ENCODE measurements around the gene LRCH1. TPM values are rescaled to one million over a fixed set of nuclear protein-coding genes. Genes with fewer than 3 reads are reported as not detected.
"Not testable (repeated sequence)": the region's sequence is repeated elsewhere in the genome, so short reads cannot be mapped to it uniquely, and the experiment has no call there.

Gene LRCH1, protein sequence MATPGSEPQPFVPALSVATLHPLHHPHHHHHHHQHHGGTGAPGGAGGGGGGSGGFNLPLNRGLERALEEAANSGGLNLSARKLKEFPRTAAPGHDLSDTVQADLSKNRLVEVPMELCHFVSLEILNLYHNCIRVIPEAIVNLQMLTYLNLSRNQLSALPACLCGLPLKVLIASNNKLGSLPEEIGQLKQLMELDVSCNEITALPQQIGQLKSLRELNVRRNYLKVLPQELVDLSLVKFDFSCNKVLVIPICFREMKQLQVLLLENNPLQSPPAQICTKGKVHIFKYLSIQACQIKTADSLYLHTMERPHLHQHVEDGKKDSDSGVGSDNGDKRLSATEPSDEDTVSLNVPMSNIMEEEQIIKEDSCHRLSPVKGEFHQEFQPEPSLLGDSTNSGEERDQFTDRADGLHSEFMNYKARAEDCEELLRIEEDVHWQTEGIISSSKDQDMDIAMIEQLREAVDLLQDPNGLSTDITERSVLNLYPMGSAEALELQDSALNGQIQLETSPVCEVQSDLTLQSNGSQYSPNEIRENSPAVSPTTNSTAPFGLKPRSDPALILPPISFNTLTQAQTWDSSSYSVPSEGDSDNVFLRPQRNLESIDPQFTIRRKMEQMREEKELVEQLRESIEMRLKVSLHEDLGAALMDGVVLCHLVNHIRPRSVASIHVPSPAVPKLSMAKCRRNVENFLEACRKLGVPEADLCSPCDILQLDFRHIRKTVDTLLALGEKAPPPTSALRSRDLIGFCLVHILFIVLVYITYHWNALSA
- polyA plus RNA-seq (ENCODE audit: insufficient read length in 3 of 3), result 10 to 100 TPM; 30.8 to 35.4 (median 33.6) TPM

DNA sequence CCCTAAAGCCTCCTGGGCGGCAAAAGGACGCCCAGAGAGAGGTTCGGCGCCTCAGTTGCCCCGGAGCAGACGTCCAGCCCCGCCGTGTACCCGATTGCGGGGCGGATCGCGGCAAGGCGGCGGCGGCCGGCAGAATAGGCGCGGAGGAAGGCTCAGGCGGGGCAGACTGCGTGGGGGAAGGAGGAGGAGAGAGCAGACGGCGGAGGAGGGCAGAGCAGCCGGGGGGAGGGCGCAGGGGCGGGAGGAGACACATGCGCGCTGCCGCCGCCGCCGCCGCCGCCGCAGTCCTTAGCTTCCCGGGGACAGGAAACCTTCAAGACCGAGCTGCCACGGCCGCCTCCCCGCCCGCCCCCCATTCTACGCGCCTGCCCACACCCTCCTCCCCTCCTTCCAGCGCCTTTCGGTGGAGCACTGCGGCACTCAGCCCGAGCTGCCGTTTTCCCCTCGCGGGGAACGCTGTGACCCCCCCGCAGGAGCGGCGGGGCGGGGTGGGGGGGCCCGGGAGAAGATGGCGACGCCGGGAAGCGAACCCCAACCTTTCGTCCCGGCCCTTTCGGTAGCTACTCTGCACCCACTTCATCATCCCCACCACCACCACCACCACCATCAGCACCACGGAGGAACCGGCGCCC, at the start of gene LRCH1:
Gene LRCH1, plus strand, starts transcription at position 282 of the 632 bp plus-strand sequence. Its CDS starts 227 bp downstream, at position 509.
- peak in 1 of 3 donors; percentile 72 for DNase-seq (ENCODE audit: low read depth in 3 of 3, low spot score in 2 of 3)

DNA sequence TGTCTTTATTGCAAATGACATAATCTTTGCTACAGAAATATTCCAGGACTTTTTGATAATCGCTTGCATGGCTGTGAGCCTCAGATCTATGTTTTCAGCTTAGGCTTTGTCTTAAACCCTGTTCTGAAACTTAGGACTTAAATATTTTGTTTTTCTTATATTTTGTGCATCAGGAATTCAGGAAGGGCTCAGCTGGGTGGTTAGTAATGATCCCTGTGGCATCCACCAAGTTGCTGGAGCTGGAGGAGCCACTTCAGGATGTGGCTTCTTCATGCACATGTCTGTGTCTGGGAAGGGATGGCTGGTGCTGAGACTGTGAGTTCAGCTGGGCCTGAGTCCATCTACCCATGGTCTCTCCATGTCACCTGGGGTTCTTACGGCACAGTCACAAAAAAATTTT, 48.9 kb upstream of the LRCH1 start:
- DNase-seq (ENCODE audit: low read depth in 3 of 3, low spot score in 2 of 3), result no peak

DNA sequence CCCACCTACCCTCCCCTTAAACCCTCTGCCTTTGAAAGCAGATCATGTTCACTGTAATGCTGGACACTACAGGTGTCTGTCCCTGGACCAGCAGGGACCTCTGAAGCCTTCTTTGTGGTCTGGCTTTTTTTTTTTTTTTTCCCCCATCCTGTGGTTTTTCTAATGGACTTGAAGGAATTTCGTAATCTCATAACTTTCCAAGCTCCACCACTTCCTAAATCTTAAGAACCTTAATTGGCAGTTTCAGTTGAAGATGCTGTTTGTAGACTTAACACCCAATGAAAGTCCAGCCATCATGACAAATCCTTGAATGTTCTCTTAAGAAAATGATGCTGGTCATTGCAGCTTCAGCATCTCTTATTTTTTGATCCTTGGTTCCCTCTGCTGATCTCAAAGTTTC, 45.0 kb upstream of the LRCH1 start:
- DNase-seq (ENCODE audit: low read depth in 3 of 3, low spot score in 2 of 3), result no peak

DNA sequence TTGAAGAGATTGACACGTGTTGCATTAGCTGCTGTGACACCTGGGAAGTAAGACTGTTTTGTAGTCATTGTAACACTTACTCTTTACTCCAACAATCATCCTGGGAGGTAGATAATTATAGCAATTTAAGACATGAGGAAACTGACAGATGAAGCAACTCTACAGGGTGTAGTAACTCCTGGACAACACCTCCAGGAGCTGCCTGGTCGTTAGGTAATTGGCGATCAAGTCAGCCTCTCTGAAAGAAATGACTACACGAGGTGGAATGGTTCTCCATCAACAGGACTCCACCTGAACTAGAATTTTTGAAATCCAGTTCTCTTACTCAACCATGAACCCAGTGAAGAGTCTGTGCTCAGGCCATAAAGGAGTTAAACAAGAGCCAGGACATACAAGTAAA, 43.0 kb upstream of the LRCH1 start:
- no peak for DNase-seq (ENCODE audit: low read depth in 3 of 3, low spot score in 2 of 3)

DNA sequence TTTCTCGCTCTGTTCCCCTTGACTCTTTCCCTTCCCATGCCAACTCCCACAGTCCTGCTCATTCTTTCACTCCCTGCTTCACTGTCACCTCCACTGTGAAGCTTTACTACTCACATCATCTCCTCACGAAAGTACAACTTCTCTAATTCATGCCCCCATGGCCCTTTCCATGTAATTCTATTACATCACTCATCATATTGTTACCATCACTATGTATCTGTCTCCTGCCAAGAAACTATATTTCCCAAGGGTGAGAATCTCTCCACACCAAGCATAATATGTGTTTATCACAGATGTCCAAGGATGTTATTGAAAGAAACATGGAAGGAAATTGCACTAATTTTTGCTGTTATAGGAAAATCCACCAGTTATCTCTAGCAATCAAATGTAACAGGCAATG, 37.2 kb upstream of the LRCH1 start:
- no peak for DNase-seq (ENCODE audit: low read depth in 3 of 3, low spot score in 2 of 3)

DNA sequence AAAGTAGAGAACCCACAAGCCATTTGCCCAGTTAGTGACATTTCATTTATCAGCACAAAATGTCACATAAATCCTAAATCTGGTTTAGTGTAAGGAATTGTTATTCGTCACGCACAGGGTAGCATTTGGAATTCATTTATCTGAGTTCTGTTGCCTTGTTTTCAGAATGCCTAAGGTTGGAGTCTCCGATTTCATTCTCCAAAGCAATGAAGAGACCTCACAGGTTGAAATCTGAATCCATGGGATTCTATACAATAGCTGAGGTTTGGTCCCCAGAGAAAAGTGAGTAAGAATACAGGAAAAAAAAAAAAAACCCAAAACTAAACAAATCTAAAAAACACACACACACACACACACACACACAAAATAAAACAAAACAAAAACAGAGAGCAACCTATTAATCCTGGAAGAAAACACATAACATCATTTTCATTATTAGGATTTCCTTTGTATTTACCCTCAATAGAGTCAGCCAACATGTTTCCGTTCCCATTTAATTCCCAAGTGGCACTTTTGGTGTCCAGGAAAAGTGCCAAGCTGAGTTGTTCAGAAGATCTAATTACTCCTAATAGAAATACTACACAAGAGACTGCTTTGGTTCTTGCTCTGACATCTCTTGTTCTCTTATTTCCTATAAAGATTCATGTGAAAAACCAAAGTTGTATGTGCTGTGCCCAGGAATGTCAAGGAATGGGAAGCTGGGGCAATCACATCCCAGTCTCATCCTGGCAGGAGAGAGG, 36.2 kb upstream of the LRCH1 start:
- no peak for DNase-seq (ENCODE audit: low read depth in 3 of 3, low spot score in 2 of 3)

DNA sequence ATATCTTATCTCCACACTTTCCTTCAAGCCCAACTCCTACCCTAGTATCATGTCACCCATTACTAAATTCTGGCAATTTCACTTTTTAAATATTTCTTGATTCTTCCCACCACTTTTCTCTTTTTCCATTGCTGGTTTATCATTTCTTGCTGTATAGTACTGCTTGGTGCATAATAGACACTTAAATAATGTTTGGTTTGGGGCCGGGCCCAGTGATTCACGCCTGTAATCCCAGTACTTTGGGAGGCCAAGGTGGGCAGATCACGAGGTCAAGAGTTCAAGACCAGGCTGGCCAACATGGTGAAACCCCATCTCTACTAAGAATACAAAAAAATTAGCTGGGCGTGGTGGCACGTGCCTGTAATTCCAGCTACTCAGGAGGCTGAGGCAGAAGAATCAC, 35.2 kb upstream of the LRCH1 start:
- DNase-seq (ENCODE audit: low read depth in 3 of 3, low spot score in 2 of 3), result not testable (repeated sequence)

DNA sequence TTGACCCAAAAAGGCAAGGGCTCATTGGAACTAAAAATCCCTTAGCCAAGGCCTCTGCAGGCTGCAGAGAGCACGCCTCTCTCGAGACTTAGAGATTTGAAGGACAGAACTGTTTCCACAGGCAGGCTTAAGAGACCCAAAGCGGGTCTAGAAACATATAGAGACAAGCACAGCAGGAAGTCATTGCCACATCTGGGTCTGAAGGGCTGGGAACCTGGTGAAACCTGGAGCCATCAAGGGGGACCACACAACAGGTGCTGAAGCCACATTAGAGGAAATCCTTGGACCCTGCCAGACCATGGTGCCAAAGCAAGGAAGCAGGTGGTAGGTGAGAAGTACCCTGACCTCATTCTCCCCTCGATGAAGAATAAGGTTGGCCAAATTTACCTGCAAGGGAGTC, 33.8 kb upstream of the LRCH1 start:
- DNase-seq (ENCODE audit: low read depth in 3 of 3, low spot score in 2 of 3), result no peak

DNA sequence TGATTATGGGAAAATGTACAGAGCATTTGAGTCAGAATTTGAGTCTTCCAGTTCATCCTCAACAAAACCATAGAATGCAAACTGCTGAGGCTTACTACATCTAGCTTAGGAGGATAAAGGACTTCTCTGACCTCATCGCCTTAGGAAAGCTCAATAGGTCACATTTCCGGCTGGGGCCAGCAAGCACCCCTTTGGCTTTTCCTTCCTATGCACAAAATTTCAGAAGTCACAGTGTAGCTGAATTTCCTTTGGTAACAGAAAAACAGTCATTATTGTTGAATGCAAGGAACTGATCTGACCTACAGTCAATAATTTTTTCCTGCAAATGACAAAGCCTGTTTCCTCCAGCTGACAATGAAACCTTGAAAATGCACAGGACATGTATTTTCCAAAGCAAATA, 32.8 kb upstream of the LRCH1 start:
- DNase-seq (ENCODE audit: low read depth in 3 of 3, low spot score in 2 of 3), result no peak

DNA sequence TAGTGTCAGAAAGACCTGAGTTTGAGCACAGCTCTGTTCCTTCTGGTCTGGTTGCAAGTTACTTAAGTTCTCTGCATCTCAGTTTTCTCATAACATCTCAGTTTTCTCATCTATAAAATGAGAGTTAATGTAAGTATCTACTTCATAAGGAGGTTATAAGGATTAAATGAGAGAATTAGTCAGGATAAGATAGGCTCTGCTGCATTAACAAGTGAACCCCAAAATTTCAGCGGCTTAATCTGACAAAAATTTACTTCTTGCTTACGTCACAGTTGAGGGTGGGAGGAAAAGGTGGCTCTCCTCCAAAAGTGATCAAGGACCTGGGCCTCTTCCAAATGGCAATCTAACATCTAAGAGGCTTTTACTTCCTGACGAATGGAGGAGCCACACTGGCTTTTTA, 31.5 kb upstream of the LRCH1 start:
- no peak for DNase-seq (ENCODE audit: low read depth in 3 of 3, low spot score in 2 of 3)

DNA sequence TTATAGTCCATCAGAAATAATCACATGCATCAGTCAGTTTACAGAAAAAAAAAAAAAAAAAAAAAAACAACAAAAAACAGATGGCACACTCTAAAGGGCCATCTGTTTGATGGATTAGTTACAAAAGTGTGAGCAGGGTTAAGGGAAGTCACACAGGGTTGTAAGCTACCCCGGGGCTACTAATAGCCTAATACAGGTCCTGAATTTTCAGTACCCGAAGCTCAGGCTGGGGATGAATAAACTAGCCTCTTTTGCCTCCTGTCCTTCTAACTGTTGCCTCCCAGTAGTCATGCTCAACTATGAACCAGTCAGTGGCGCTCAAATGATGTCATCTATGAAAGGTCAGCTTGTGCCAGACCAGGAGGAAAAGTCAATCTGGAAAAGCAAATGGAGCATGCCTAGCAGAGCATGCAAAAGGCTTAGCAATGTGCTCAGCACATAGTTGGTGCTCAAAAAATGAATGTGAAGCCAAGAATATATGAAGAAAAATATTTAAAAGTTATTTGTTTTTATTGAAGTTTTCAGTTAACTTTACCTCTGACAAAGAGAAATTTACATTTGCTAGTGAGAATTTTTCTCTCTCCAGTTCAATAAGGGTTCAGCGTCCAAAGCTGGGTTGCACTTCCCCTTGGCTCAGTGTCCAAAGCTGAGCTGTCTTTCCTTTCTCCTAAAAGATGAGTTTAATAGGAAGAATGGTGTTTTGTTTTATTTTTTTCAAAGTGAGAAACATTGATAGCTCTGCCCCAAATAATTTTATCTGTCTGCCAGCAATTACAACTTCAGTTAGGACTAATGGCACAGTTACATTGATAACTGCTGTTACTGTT, 30.8 kb upstream of the LRCH1 start:
- no peak for DNase-seq (ENCODE audit: low read depth in 3 of 3, low spot score in 2 of 3)

DNA sequence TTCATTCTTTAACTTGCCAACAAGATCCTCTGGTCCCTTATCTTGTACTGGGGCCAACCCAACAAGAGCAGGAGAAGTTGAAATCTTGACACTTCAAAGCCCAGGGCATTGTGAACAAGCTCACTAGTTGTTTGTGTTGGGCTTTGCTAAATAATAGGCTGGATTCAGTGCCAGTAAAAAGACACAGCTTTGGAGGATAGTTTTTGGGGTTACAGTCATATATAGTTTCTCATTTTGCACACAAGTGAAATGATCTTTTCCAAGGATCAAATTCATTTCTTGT, 30.3 kb upstream of the LRCH1 start:
- DNase-seq (ENCODE audit: low read depth in 3 of 3, low spot score in 2 of 3), result no peak

DNA sequence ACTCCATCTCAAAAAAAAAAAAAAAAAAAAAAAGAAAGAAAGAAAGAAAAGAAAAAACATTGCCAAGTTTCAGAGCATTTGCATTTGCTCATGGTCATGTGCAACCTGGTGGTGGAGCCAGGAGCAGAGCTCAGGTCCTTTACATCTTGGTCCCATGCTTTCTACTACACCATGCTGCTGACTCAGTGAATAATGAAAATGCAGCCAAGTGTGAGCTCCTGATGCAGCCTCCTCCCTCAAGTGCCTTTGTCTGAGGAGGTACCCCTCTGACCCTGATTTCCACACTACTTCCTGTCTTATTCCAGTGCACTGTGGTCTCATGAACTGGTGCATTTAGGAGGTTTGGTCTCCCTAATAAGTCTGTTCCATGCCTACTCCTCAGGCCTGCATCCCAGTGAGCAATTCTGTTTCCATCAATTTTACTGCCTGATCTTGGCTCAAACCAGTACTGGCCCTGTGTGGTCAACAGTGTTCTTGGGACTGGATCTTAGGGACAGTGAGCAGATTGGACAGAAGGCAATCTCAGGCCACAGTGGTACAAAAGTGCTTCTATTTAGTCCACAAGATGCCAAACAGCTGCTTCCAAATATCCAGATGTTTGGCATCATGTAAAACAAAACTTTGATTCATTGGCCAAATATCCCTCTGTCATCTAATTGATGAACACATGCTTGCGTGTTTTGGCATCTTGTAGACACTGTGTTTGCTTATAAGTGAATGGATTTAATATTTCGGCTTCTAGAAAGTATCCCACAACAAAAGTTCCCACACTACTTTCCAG, 28.8 kb upstream of the LRCH1 start:
- DNase-seq (ENCODE audit: low read depth in 3 of 3, low spot score in 2 of 3), result no peak

DNA sequence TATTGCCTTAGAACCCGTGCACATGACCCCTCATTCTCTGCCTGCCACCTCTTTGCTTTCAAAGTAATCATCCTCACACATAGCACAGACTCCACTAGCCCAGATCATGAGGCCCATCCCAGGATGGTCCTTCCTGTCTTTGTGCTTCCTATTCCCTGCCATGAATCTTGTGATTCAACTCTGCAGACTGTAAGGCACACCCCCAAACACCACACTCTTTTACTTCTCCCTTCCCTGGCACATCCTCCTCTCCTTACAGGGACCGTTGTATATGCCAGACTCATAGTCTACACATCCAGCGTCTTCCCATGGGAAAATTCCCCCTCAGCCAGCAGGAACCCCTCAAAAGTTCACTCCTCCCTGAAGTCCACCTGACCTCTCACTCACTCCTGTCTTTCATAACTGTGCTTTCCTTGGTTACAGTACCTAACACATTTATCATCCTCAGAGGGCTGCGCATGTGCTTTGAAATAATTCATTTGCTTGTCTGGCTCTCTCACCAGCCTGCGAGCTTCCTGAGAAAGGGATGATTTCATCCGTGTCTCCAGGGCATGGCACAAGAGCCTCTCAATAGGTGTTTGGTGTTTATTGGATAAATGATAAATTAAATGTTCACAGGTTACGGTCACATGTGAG, 26.8 kb upstream of the LRCH1 start:
- DNase-seq (ENCODE audit: low read depth in 3 of 3, low spot score in 2 of 3), result no peak

DNA sequence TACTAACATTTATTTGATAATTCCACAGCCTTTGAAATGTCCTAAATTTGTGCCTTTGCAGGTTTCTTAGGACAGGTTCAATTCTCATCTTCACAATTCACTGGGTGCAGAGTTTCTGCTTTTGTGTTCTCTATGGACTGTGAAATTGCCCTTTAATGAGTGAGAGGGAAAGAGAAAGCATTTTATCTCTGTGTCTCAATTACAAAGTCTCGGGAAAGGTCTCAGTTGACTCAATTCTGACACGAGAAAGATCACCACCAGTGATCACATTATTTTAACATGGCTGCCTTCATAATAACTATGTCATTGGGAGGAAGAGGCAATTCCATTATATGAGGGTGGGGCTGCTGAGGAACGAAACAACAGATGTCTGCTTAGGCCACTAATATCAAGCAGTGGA, 26.2 kb upstream of the LRCH1 start:
- no peak for DNase-seq (ENCODE audit: low read depth in 3 of 3, low spot score in 2 of 3)

DNA sequence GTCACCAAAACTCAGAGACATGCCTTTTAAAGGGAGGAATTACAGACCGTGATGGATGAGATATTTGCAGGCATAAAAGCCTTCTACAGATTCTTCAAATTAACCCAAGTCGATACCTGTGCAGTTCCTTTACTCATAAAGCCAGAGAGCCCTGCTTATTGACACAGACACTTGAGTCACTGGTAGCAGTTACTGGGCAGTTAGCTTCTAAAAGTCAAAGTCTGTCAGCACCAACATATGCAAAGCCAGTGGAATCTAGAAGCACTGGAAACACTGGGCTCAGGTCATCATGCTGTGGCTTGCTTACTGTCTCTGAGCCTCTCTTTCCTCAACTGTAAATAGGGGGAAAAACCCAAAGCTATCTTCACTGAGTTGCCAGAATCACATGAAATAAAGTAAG, 25.7 kb upstream of the LRCH1 start:
- DNase-seq (ENCODE audit: low read depth in 3 of 3, low spot score in 2 of 3), result no peak

DNA sequence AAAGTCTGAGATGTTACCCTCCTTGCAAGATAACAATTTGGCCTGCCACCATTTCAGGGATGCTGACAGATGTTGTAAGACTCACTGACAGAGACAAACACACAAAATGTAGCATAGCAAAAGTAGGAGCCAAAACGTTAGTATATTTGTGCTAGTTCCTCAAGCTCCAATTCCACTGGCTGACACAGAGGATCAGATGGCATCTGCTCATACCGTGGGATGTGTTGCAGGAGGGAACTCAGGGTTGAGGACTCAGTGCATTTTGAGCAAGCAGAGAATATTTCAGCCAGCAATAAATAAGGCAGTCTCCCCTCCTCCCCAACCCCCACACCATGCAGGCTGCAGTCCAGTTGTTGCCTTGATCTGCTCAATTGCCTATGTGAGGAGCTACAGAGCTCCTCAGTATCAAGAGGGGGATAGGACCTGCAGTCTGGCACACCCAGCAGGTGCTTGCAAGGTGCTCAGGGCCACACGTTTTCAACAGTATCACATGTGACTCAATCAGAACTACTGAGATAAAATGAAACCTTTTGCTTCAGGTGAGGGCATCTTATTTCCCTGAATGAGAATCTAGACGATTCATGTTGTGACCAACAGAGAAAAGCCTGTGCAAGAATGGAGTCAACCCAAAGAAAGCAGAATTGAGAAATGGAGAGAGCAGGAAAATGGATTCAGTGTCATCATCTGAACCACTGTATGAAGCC, 23.6 kb upstream of the LRCH1 start:
- no peak for DNase-seq (ENCODE audit: low read depth in 3 of 3, low spot score in 2 of 3)
